NCI-H1417 (cell line): ENCODE results near the gene SLC38A6.

Experiments
- DNase-seq, 3 experiments: peaks; one replicate each; lab custom pipeline; 2025; lab: John Stamatoyannopoulos, UW

The SLC38A6 gene

DNA sequence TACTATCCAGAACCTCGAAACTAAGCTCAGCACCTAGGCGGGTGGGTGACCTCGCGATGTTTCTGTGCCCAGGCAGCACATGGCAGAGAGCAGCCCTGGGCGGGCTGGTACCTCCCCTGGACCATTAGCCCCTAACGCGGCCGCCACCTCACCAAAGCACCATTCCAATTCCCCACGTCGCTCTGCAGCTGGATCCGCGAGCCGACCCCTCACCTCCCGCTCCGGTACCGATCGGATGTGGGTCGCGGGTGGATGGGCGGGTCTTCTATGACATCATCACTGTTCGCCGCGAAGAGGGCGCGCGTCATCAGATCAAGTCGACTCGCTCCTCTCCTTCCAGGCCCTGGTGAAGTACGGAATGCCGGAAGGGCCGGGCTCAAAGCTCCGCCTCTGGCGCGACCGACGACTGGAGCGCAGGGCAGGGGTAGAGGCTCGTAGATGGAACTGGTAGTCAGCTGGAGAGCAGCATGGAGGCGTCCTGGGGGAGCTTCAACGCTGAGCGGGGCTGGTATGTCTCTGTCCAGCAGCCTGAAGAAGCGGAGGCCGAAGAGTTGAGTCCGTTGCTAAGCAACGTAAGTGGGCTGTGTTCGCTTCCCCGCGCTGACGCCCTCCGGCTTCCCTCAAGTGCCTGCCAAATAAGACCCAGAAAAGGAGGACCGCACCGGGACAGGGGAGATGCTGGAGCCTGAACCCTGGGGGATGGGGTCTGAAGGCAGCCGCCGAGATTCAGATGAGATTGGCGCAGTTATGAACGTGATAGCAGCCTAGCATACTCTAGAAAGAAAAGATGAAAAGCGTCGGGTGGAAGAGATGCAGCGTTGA is at the start of gene SLC38A6, which contains the start of gene TRMT5:
Gene SLC38A6, plus strand, starts transcription at position 435 of the 822 bp plus-strand sequence. Its CDS starts 33 bp downstream, at position 468.
Gene TRMT5, minus strand, starts transcription at position 269 of the 822 bp plus-strand sequence. Its CDS starts 106 bp downstream, at position 163.
- peak; percentile 94 to 97 (median 96) for DNase-seq

DNA sequence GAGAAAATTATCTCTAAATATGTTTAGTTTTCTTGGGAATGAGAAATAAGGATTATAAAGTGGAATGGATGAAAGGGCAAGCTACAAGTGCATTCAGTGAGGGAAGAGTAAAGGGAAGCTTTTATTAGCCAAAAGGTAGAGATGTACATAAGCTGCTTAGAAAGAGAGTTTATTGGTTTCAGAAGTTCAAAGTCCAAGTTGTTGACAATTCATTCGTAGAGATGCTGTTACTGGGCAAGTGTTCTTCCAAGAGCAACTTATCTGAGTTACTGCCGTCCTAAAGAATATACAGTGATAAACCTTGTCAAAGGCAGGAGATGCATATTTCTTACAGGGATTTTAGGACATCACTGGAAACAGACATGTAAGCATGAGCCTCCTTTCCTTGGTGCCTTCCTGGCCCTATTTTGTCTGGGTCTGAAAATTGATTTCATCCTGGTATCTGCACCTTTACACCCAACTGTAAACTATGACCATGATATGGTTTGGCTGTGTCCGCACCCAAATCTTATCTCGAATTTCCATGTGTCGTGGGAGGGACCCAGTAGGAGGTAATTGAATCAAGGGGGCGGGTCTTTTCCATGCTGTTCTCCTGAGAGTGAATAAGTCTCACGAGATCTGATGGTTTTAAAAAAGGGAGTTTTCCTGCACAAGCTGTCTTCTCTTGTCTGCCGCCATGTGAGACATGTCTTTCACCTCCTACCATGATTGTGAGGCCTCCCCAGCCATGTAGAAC is 47.0 kb upstream of the SLC38A6 start:
- DNase-seq: no peak

GRCh38 chr14:60935319-60935718 is 45.7 kb upstream of the SLC38A6 start:
- DNase-seq: no peak

GRCh38 chr14:60943637-60944032 is 37.4 kb upstream of the SLC38A6 start:
- DNase-seq: no peak

- DNase-seq: no peak
Measured at GRCh38 chr14:60944204-60944603, 36.8 kb upstream of the SLC38A6 start.

- DNase-seq: no peak
Measured at GRCh38 chr14:60945984-60946383, 35.1 kb upstream of the SLC38A6 start.

GRCh38 chr14:60946773-60947172 is 34.3 kb upstream of the SLC38A6 start:
- no peak for DNase-seq

GRCh38 chr14:60951776-60952435 is 29.1 kb upstream of the SLC38A6 start:
- no peak for DNase-seq

- no peak for DNase-seq
Measured at GRCh38 chr14:60956202-60956601, 24.8 kb upstream of the SLC38A6 start.

- DNase-seq: no peak
Measured at GRCh38 chr14:60956632-60957031, 24.4 kb upstream of the SLC38A6 start.

- DNase-seq: peak in 1 of 3 experiments; percentile 9
Measured at GRCh38 chr14:60958146-60958545, 22.9 kb upstream of the SLC38A6 start.

GRCh38 chr14:60963761-60964160 is 17.3 kb upstream of the SLC38A6 start:
- no peak for DNase-seq

DNA sequence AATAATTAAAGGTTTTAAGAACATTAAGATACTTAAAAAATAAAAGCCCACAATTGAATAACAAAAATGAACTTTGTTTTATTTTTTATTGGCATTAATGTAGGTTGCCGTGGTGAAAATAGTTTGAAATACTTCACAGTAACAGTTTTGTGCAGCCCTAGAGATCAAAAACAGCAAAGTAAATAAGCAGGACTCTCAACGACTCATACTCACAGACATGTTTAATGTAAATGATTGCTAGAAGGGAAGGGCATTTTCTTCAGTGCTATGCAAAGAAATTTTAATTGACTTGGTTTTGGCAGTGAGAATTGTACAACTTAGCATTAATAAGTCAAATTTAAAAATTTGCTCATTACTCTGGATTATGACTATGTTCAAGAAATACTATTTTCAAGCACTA is 16.1 kb upstream of the SLC38A6 start:
- DNase-seq: no peak

DNA sequence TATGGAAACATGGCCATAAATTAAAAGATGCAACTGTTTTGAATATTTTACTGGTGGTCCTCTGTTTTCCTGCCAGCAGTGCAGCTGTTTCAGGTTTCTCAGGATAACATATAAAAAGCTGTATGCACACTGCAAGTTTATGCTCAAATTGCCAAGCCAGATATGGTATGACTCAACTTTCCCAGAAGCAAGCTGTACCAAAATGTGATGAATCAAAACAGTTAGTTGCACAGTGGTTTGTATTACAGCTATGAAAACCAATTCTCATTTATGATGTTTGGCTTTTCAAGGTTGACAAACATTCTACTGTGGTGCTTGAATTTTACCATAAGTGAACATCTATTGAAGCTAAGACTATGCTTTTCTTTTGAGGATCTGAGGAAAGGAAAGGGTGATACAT is 15.6 kb upstream of the SLC38A6 start:
- no peak for DNase-seq

DNA sequence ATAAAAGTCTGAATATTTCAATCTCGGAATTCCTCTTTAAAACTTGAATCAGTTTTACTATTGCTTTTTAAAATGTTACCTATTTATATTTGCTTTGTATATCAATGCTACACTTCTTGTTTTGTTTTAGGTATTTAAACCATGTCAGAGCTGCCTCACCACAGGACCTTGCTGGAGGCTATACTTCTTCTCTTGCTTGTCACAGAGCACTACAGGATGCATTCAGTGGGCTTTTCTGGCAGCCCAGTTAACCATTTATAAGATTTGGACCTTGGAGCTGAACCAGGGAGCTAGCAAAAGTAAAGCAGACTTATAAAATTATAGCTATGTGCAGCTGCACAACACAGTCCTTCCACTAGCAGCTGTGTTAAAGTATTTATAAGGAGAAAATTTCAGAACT is 12.9 kb upstream of the SLC38A6 start:
- DNase-seq: peak in 1 of 3 experiments; percentile 19

GRCh38 chr14:60968671-60969070 is 12.4 kb upstream of the SLC38A6 start:
- DNase-seq: peak in 1 of 3 experiments; percentile 8

DNA sequence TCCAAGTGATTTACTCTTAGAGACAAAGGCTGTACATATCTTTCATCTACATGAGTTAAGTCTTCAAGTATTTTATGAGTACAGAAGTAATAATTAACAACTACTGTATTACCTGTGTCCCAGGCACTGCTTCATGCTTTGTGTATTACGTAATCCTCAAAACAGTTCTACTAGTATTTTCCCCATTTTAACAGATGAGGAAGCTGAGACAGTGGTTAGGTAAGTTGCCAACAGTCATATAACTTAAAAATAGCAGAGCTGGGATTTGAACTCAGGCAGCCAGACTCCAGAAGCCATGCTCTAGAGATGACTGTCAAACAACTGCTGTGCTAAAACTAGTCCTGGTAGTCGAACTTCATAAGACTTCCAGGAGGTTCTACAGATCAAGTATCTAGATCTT is 10.9 kb upstream of the SLC38A6 start:
- DNase-seq: no peak

DNA sequence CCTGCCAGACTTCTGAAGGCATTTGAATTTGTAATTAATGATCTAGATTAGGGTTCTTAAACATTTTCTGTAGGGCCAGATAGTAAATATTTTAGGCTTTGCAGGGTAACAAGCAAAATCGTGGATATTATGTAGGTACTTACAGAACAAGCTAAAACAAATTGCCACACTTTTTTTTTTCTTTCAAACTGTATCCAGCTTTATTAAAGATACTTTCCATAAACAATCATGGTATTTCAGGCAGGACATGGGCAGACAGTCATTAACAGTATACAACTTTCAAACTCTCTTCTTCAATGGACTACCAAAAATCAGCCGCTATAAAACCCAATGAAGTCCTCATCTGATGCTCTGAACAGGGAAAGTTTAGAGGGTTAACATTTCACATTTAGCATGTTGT is 9.8 kb upstream of the SLC38A6 start:
- DNase-seq: no peak

DNA sequence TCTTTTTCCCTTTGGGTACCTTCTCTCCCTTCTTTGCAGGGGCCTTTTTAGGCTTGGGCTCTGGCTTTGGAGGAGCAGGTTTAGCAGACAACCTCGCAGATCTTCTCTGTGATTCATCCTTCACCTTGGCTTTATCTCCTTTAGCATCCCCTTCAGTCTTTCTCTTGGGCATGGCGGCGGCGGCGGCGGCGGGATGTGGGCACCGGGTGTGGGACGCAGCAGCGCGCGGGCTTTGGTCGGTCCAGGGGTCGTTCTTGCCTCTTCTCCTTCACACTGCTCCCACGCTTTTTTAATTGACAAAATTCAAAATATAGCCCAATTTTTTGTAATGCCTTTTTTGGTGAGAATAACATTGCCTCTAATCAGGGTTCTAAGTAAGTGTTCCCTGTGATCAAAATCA is 8.8 kb upstream of the SLC38A6 start:
- DNase-seq: no peak

- no peak for DNase-seq
Measured at GRCh38 chr14:60973070-60973469, 8.0 kb upstream of the SLC38A6 start.

- DNase-seq: peak in 2 of 3 experiments; percentile 9 to 13
Measured at GRCh38 chr14:60974090-60974651, 6.9 kb upstream of the SLC38A6 start.

DNA sequence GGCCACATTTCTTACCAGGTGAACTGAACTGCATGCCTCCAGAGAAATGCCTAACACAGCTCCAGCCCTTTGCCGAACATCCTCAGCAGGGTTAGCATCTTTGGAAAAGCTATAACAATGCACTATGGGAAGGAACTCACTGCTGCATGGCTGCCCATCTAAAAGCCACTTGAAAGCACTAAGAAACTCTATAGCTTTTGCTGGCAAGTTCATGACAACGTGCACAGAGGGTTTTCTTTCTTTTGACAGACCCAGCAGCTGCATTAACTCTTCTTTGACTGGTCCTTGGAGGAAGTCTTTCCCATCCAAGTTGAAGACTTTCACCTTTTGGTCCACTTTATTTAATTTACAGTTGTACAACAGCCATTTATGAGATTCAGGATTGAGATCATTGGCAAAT is 5.5 kb upstream of the SLC38A6 start:
- DNase-seq: peak in 1 of 3 experiments; percentile 83
